ENCODE data around the gene KCTD17. TPM values are rescaled to one million over a fixed set of nuclear protein-coding genes. Genes with fewer than 3 reads are reported as not detected.

Gene KCTD17
- total and polyA plus RNA-seq, 2 of the 13 experiments (the other 11 are each of a cell fraction or from before 2014, with no cell fraction given), result 5.3 to 11.7 TPM

DNA sequence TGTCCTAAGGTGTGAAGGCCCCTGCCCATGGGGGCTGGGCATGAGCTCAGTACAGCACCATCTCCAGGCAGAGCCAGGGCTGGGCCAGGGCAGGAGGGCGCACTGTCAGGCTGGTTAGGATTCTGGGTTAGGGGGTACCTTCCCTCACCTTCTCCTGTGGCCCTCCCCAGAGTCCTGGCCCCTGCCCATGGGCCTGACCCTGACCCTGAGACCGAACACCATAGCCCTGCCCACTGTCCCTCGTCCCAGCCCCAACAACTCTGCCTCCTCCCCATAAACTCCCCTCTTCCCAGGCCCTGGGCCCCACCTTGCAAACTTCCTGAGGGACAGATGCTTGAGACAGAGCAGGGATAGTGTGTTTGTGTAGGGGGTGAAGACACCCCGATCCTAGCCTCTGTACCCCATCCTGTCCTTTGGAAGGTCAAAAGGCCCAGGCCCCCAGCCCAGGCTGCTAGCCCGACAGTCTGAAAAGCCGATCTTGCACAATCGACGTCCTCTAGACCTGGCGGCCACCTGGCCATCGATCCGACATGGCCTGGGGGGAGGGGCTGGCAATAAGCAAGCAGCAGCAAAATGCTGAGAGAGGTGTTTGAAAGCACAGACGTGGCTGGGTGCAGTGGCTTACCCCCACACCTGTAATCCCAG lies 60.7 kb downstream of the KCTD17 start (continued):
- no peak for TF ChIP-seq GATA4 (IDR thresholded peaks at IDR 0.05; ENCODE audit: borderline replicate concordance, low read depth)
- TF ChIP-seq CHD4 (IDR thresholded peaks at IDR 0.05; ENCODE audit: borderline replicate concordance, low read length), result no peak
- TF ChIP-seq EP300 (IDR thresholded peaks at IDR 0.05; ENCODE audit: low read depth in 2 of 2, low read length in 2 of 2), result peak in 1 of 2 experiments; percentile 69; a peak in 1 of 4 replicates
- TF ChIP-seq EP300 (CRISPR knock-in tag; IDR thresholded peaks at IDR 0.05; ENCODE audit: borderline replicate concordance), result no peak
- TF ChIP-seq, protein P1, sequence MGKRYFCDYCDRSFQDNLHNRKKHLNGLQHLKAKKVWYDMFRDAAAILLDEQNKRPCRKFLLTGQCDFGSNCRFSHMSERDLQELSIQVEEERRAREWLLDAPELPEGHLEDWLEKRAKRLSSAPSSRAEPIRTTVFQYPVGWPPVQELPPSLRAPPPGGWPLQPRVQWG (CRISPR knock-in tag; IDR thresholded peaks at IDR 0.05; ENCODE audit: borderline replicate concordance, low read depth), result no peak
- TF ChIP-seq SP140L (CRISPR knock-in tag; IDR thresholded peaks at IDR 0.05; ENCODE audit: borderline replicate concordance), result no peak
- no peak for TF ChIP-seq ZNF749 (CRISPR knock-in tag; IDR thresholded peaks at IDR 0.05; ENCODE audit: borderline replicate concordance)
- no peak for TF ChIP-seq ZFP36L1 (CRISPR knock-in tag; IDR thresholded peaks at IDR 0.05)
- TF ChIP-seq KDM5B (CRISPR knock-in tag; IDR thresholded peaks at IDR 0.05; ENCODE audit: borderline replicate concordance), result peak; percentile 52; the same call in 1 of the 2 replicates
- no peak for TF ChIP-seq SMYD3 (CRISPR knock-in tag; IDR thresholded peaks at IDR 0.05)
- no peak for TF ChIP-seq SSRP1 (CRISPR knock-in tag; IDR thresholded peaks at IDR 0.05)
- TF ChIP-seq ZNF44 (CRISPR knock-in tag; IDR thresholded peaks at IDR 0.05), result no peak
- TF ChIP-seq, protein P2, sequence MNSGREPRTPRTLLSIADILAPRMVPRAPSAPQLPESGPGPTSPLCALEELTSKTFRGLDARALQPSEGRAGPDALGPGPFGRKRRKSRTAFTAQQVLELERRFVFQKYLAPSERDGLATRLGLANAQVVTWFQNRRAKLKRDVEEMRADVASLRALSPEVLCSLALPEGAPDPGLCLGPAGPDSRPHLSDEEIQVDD (CRISPR knock-in tag; IDR thresholded peaks at IDR 0.05; ENCODE audit: borderline replicate concordance), result no peak
- no peak for TF ChIP-seq EEA1 (CRISPR knock-in tag; IDR thresholded peaks at IDR 0.05; ENCODE audit: borderline replicate concordance)
- no peak for TF ChIP-seq ZNF235 (CRISPR knock-in tag; IDR thresholded peaks at IDR 0.05; ENCODE audit: borderline replicate concordance)
- TF ChIP-seq, protein P3, sequence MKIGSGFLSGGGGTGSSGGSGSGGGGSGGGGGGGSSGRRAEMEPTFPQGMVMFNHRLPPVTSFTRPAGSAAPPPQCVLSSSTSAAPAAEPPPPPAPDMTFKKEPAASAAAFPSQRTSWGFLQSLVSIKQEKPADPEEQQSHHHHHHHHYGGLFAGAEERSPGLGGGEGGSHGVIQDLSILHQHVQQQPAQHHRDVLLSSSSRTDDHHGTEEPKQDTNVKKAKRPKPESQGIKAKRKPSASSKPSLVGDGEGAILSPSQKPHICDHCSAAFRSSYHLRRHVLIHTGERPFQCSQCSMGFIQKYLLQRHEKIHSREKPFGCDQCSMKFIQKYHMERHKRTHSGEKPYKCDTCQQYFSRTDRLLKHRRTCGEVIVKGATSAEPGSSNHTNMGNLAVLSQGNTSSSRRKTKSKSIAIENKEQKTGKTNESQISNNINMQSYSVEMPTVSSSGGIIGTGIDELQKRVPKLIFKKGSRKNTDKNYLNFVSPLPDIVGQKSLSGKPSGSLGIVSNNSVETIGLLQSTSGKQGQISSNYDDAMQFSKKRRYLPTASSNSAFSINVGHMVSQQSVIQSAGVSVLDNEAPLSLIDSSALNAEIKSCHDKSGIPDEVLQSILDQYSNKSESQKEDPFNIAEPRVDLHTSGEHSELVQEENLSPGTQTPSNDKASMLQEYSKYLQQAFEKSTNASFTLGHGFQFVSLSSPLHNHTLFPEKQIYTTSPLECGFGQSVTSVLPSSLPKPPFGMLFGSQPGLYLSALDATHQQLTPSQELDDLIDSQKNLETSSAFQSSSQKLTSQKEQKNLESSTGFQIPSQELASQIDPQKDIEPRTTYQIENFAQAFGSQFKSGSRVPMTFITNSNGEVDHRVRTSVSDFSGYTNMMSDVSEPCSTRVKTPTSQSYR (CRISPR knock-in tag; IDR thresholded peaks at IDR 0.05; ENCODE audit: borderline replicate concordance), result peak; percentile 99
- TF ChIP-seq GTF2F1 (IDR thresholded peaks at IDR 0.05; ENCODE audit: low read length), result no peak
- no peak for TF ChIP-seq PCBP1 (IDR thresholded peaks at IDR 0.05; ENCODE audit: borderline replicate concordance, low read depth, low read length)
- no peak for TF ChIP-seq ZBTB20 (CRISPR knock-in tag; IDR thresholded peaks at IDR 0.05; ENCODE audit: borderline replicate concordance, low read depth)
- TF ChIP-seq ARNT (IDR thresholded peaks at IDR 0.05), result no peak
- no peak for TF ChIP-seq MAFF (IDR thresholded peaks at IDR 0.05; ENCODE audit: low read depth, low read length)
- no peak for TF ChIP-seq AKAP8 (CRISPR knock-in tag; IDR thresholded peaks at IDR 0.05)
- no peak; the same call in 1 of the 2 replicates for TF ChIP-seq ZNF556 (CRISPR knock-in tag; IDR thresholded peaks at IDR 0.05; ENCODE audit: borderline replicate concordance)
- peak; percentile 19; the same call in 1 of the 2 replicates for TF ChIP-seq FOSL2 (CRISPR knock-in tag; IDR thresholded peaks at IDR 0.05)
- TF ChIP-seq U2AF1 (optimal IDR thresholded peaks at IDR 0.05; ENCODE audit: low read depth, low read length), result no peak
- TF ChIP-seq FOXJ3 (CRISPR knock-in tag; IDR thresholded peaks at IDR 0.05; ENCODE audit: borderline replicate concordance), result no peak
- no peak for TF ChIP-seq EED (CRISPR knock-in tag; IDR thresholded peaks at IDR 0.05)
- TF ChIP-seq CEBPB (IDR thresholded peaks at IDR 0.05; ENCODE audit: borderline replicate concordance, low read depth, low read length), result peak; percentile 95
- peak; percentile 62; the same call in 1 of the 2 replicates for TF ChIP-seq KAT2B (IDR thresholded peaks at IDR 0.05; ENCODE audit: borderline replicate concordance, low read depth, low read length)
